Endothelial cell (in vitro differentiated cells): Measurements from ENCODE around the gene CRADD. TPM values are rescaled to one million over a fixed set of nuclear protein-coding genes. Genes with fewer than 3 reads are reported as not detected.
"Not testable (repeated sequence)": the region's sequence is repeated elsewhere in the genome, so short reads cannot be mapped to it uniquely, and the experiment has no call there.

ENCODE experiments used
- DNase-seq: peaks from one replicate; pipeline ENCODE4 v3.0.0; 2021; ENCODE audit warnings: low spot score
- H3K27ac Mint-ChIP-seq: one replicate; pipeline ENCODE4 v1.8.0; 2021; ENCODE audit warnings: mixed read lengths, inconsistent platforms; ENCODE audit not compliant: unreplicated experiment
- H3K27me3 Mint-ChIP-seq: one replicate; pipeline ENCODE4 v1.8.0; 2021; ENCODE audit warnings: mild to moderate bottlenecking, moderate library complexity, mixed read lengths, inconsistent platforms; ENCODE audit not compliant: unreplicated experiment
- H3K36me3 Mint-ChIP-seq: one replicate; pipeline ENCODE4 v1.8.0; 2021; ENCODE audit warnings: mild to moderate bottlenecking, low read depth, mixed read lengths, inconsistent platforms; ENCODE audit not compliant: unreplicated experiment
- H3K4me1 Mint-ChIP-seq: one replicate; pipeline ENCODE4 v1.8.0; 2021; ENCODE audit warnings: mild to moderate bottlenecking, mixed read lengths, inconsistent platforms; ENCODE audit not compliant: unreplicated experiment
- H3K4me3 Mint-ChIP-seq: one replicate; pipeline ENCODE4 v1.8.0; 2021; ENCODE audit warnings: mild to moderate bottlenecking, mixed read lengths, inconsistent platforms; ENCODE audit not compliant: unreplicated experiment
- H3K9me3 Mint-ChIP-seq: one replicate; pipeline ENCODE4 v1.8.0; 2021; ENCODE audit warnings: mixed read lengths, inconsistent platforms; ENCODE audit not compliant: unreplicated experiment
- CTCF ChIP-seq: fragments of 200-600 bp; sonication (generic); IDR thresholded peaks from one replicate; pipeline ENCODE4 v1.5.0; 2021; ENCODE audit warnings: antibody characterized with exemption; ENCODE audit not compliant: unreplicated experiment
- total RNA-seq: library from RNA; stranded (reverse); fragmentation: NEBNext Ultra II Directional; extraction: Animal tissue kit (Norgen Biotek cat#: 25700); gene quantifications from one replicate; pipeline ENCODE4 v1.2.1, GENCODE V29; 2021; ENCODE audit not compliant: unreplicated experiment

Gene CRADD
- total RNA-seq, 1 donor from 2014 or later: 6.5 TPM

DNA sequence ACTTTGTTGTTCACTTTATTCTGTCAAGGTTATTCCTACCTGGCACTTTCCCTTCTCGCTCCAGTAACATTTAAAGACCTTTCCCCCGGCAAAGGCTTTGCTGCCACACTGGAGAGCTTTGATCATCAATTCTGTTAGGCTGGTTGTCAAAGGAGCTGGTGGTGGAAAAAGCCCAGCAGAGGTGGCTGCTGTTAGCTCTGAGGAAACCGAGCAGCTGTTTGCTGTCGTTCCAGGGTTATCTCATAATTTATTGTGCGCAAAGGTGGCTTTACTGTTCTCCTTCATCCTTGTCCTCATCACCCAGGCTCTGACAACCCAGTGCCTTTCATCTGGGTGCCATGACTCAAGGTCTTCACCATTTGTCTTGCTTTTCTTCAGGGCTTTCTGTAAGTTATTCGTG lies 38.2 kb upstream of the CRADD start:
- no peak for TF ChIP-seq CTCF
- H3K4me1 Mint-ChIP-seq: no peaks in the 10 kb centered on the region
- peaks cover 4% of the 10 kb centered on the region for H3K27me3 Mint-ChIP-seq
- H3K4me3 Mint-ChIP-seq: no peak overlapping the region
- no peaks in the 10 kb centered on the region for H3K36me3 Mint-ChIP-seq
- no peak overlapping the region for H3K27ac Mint-ChIP-seq
- no peaks in the 10 kb centered on the region for H3K9me3 Mint-ChIP-seq
- DNase-seq: no peak

DNA sequence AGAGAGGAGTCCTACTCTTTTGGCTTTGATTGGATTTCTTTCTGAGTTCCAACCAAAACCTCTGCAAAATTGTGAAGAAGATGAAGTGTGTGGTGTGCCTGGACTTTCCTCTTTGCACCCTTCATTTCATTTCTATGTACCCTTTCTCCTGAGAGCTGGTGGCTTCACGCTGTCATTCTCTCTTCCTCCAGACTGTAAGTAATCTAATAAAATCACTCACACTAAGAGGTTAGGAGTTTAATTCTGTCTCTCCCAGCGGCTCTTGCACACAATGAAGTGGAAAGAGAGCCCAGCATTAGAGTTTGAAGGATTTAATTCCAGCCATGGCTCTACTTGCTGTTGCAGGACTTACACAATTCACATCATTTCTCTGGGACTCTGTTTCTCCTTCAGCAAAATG lies 37.8 kb upstream of the CRADD start:
- TF ChIP-seq CTCF: no peak

DNA sequence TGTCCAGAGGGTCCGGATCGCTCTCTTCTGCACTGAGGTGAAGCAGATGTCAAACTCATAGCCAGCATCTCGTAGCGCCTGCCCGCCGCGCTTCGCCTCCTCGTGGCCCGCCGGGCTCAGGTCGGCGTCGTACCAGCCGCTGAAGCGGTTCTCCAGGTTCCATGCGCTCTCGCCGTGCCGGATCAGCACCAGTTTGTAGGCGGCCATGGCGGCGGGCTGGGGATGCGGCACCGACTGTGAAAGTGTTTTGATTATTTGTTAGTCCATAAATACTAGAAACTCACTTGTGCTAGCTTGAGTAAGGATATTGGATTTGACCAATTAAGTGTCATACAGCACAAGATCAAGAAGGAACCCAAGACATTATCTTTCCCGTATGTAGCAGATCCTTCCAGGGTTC lies 35.8 kb upstream of the CRADD start:
- H3K4me1 Mint-ChIP-seq, H3K9me3 Mint-ChIP-seq, H3K4me3 Mint-ChIP-seq, H3K27me3 Mint-ChIP-seq, H3K36me3 Mint-ChIP-seq, DNase-seq, H3K27ac Mint-ChIP-seq: not testable (repeated sequence)

More for the DNA sequence above, 37.8 kb upstream of the CRADD start:
- Mint-ChIP-seq H3K36me3 (no peaks in the 10 kb centered on the region), H3K9me3 (no peaks in the 10 kb centered on the region), H3K4me3 (no peak overlapping the region), H3K4me1 (no peaks in the 10 kb centered on the region), H3K27me3 (peaks cover 3% of the 10 kb centered on the region), H3K27ac (no peak overlapping the region)
- DNase-seq: no peak

- Mint-ChIP-seq H3K27me3 (peaks cover 3% of the 10 kb centered on the region), H3K9me3 (no peaks in the 10 kb centered on the region), H3K4me1 (no peaks in the 10 kb centered on the region), H3K4me3 (no peak overlapping the region), H3K27ac (no peak overlapping the region), H3K36me3 (no peaks in the 10 kb centered on the region)
- DNase-seq: no peak
- TF ChIP-seq CTCF: no peak
Observed at GRCh38 chr12:93642751-93643150, 34.4 kb upstream of the CRADD start.

- no peak for TF ChIP-seq CTCF
- Mint-ChIP-seq H3K4me3 (no peak overlapping the region), H3K9me3 (no peaks in the 10 kb centered on the region), H3K4me1 (no peaks in the 10 kb centered on the region), H3K36me3 (no peaks in the 10 kb centered on the region), H3K27me3 (peaks cover 3% of the 10 kb centered on the region), H3K27ac (no peak overlapping the region)
- no peak for DNase-seq
Observed at GRCh38 chr12:93645702-93646101, 31.5 kb upstream of the CRADD start.

GRCh38 chr12:93650626-93651025 lies 26.5 kb upstream of the CRADD start:
- Mint-ChIP-seq H3K4me3 (no peak overlapping the region), H3K9me3 (no peaks in the 10 kb centered on the region), H3K27me3 (no peaks in the 10 kb centered on the region), H3K36me3 (no peaks in the 10 kb centered on the region), H3K4me1 (no peaks in the 10 kb centered on the region), H3K27ac (no peak overlapping the region)
- no peak for TF ChIP-seq CTCF
- DNase-seq: no peak
